HepG2 (cell line): Measurements from ENCODE around the gene BTBD19. TPM values are rescaled to one million over a fixed set of nuclear protein-coding genes. Genes with fewer than 3 reads are reported as not detected.
A peak's percentile ranks its signal among the peaks of the same experiment; 100 is the strongest.

Source experiments
- ETV5 ChIP-seq: IDR thresholded peaks from 2 replicates; pipeline ENCODE4 v1.6.1; 2018; ENCODE audit warnings: missing biosample characterization, missing genetic modification reagents, inconsistent platforms, borderline replicate concordance
- HMGA1 ChIP-seq: sonication (generic); formaldehyde crosslinking; conservative IDR thresholded peaks from 2 replicates; pipeline ENCODE4 v1.4.0; 2020; ENCODE audit warnings: missing genetic modification reagents
- MEIS2 ChIP-seq: sonication (generic); formaldehyde crosslinking; IDR thresholded peaks from 2 replicates; pipeline ENCODE4 v1.9.0; 2021; ENCODE audit warnings: mild to moderate bottlenecking, missing genetic modification reagents
- NFKBIZ ChIP-seq: IDR thresholded peaks from 2 replicates; pipeline ENCODE4 v1.6.1; 2018; ENCODE audit warnings: missing genetic modification reagents, missing compliant biosample characterization
- NR0B2 ChIP-seq: sonication (generic); formaldehyde crosslinking; IDR thresholded peaks from 2 replicates; pipeline ENCODE4 v1.4.0; 2020; ENCODE audit warnings: mild to moderate bottlenecking, missing genetic modification reagents
- NR2C2 ChIP-seq: sonication (generic); formaldehyde crosslinking; IDR thresholded peaks from 2 replicates; pipeline ENCODE4 v1.4.0; 2020; ENCODE audit warnings: missing genetic modification reagents, mild to moderate bottlenecking, moderate library complexity, borderline replicate concordance
- SAFB2 ChIP-seq: sonication (generic); formaldehyde crosslinking; IDR thresholded peaks from 2 replicates; pipeline ENCODE4 v1.5.1; 2020; ENCODE audit warnings: missing genetic modification reagents, low read depth, mild to moderate bottlenecking, borderline replicate concordance
- SALL2 ChIP-seq: sonication (generic); formaldehyde crosslinking; IDR thresholded peaks from 2 replicates; pipeline ENCODE4 v1.8.1; 2023; ENCODE audit warnings: mild to moderate bottlenecking, missing genetic modification reagents, inconsistent platforms
- SP1 ChIP-seq, 2 experiments: fragments of 450-650 bp in 1 of 2; sonication (generic) in 1 of 2; formaldehyde crosslinking in 1 of 2; IDR thresholded peaks; 2 replicates each; pipeline versions ENCODE4 v1.4.0 to v1.6.1; 2016 to 2020; ENCODE audit warnings: missing genetic modification reagents in 1 of 2
- STAT5B ChIP-seq: sonication (generic); formaldehyde crosslinking; IDR thresholded peaks from 2 replicates; pipeline ENCODE4 v1.4.0; 2020; ENCODE audit warnings: missing genetic modification reagents
- STAT6 ChIP-seq: sonication (generic); formaldehyde crosslinking; IDR thresholded peaks from 2 replicates; pipeline ENCODE4 v1.4.0; 2020; ENCODE audit warnings: missing genetic modification reagents, mild to moderate bottlenecking, borderline replicate concordance
- ZFP62 ChIP-seq: sonication (generic); formaldehyde crosslinking; IDR thresholded peaks from 2 replicates; pipeline ENCODE4 v1.4.0; 2020; ENCODE audit warnings: missing genetic modification reagents
- ZFY ChIP-seq: sonication (generic); formaldehyde crosslinking; IDR thresholded peaks from 2 replicates; pipeline ENCODE4 v1.4.0; 2020; ENCODE audit warnings: missing genetic modification reagents
- ZNF713 ChIP-seq: sonication (generic); formaldehyde crosslinking; IDR thresholded peaks from 2 replicates; pipeline ENCODE4 v1.4.0; 2020; ENCODE audit warnings: mild to moderate bottlenecking, missing genetic modification reagents
- ZNF747 ChIP-seq: sonication (generic); formaldehyde crosslinking; IDR thresholded peaks from 2 replicates; pipeline ENCODE4 v1.8.1; 2023; ENCODE audit warnings: missing genetic modification reagents, mild to moderate bottlenecking, borderline replicate concordance
- ZSCAN21 ChIP-seq: sonication (generic); formaldehyde crosslinking; IDR thresholded peaks from 2 replicates; pipeline ENCODE4 v1.8.0; 2022; ENCODE audit warnings: mild to moderate bottlenecking, missing genetic modification reagents, moderate library complexity, borderline replicate concordance
- polyA plus RNA-seq, 8 experiments: library from polyadenylated mRNA; depleted of rRNA in 3 of 8; stranded (reverse) in 7 of 8; unstranded in 1 of 8; fragments of >200 nt; fragmentation: Illumina TruSeq in 4 of 8; extraction: Trizol in 4 of 8; gene quantifications; 2 replicates each; pipeline versions ENCODE4 v1.2.1 to v1.2.3, GENCODE V29; 2011 to 2016; ENCODE audit warnings: low read depth in 4 of 8, missing spikeins in 1 of 8, mixed read lengths in 1 of 8; ENCODE audit not compliant: insufficient read depth in 1 of 8
- total RNA-seq, 5 experiments: library from RNA; depleted of rRNA; stranded (reverse); fragments of >200 nt; fragmentation: Illumina TruSeq; extraction: Trizol; gene quantifications; 2 replicates each; pipeline ENCODE4 v1.2.3, GENCODE V29; 2016; ENCODE audit warnings: low read depth in 1 of 5
- TF ChIP-seq, protein P1 (sequence below): sonication (generic); formaldehyde crosslinking; IDR thresholded peaks from 2 replicates; pipeline ENCODE4 v1.8.1; 2023; ENCODE audit warnings: missing genetic modification reagents, mild to moderate bottlenecking, borderline replicate concordance
- TF ChIP-seq, protein P2 (sequence below): sonication (generic); formaldehyde crosslinking; IDR thresholded peaks from 2 replicates; pipeline ENCODE4 v1.8.0; 2022; ENCODE audit warnings: mild to moderate bottlenecking, missing genetic modification reagents, moderate library complexity
- TF ChIP-seq, protein P3 (sequence below): sonication (generic); formaldehyde crosslinking; IDR thresholded peaks from 2 replicates; pipeline ENCODE4 v1.5.1; 2020; ENCODE audit warnings: mild to moderate bottlenecking, missing genetic modification reagents, borderline replicate concordance
- TF ChIP-seq, protein P4 (sequence below): sonication (generic); formaldehyde crosslinking; IDR thresholded peaks from 2 replicates; pipeline ENCODE4 v1.4.0; 2020; ENCODE audit warnings: missing genetic modification reagents, mild to moderate bottlenecking, borderline replicate concordance

BTBD19 gene
- total and polyA plus RNA-seq, 2 of the 13 experiments (the other 11 are each of a cell fraction or from before 2014, with no cell fraction given), result 2.7 to 6.7 TPM

GRCh38 chr1:44799770-44800584 lies 8.3 kb upstream of the BTBD19 start, which contains the start of gene PLK3 (continued):
- TF ChIP-seq ZNF747 (CRISPR knock-in tag) (0 out of 2 replicates have a peak, but pooled peaks have one; percentile 60), ZNF713 (CRISPR knock-in tag) (0 out of 2 replicates have a peak, but pooled peaks have one; percentile 71), NFKBIZ (CRISPR knock-in tag) (no peak), STAT6 (peak; percentile 84; the same call in 1 of the 2 replicates), NR0B2 (CRISPR knock-in tag) (no peak; the same call in none of the 2 replicates), NR2C2 (CRISPR knock-in tag) (peak; percentile 76), STAT5B (CRISPR knock-in tag) (no peak), SAFB2 (CRISPR knock-in tag) (no peak; the same call in 1 of the 2 replicates), MEIS2 (CRISPR knock-in tag) (peak; percentile 74), ZFY (CRISPR knock-in tag) (peak; percentile 88), ZSCAN21 (CRISPR knock-in tag) (peak; percentile 64; the same call in 1 of the 2 replicates), ZFP62 (no peak), SP1 (IDR thresholded peaks at IDR 0.05) (no peak), SP1 (CRISPR knock-in tag; IDR thresholded peaks at IDR 0.05) (peak; percentile 41), HMGA1 (no peak), ETV5 (CRISPR knock-in tag) (no peak; the same call in 1 of the 2 replicates), SALL2 (CRISPR knock-in tag) (no peak)
- TF ChIP-seq, protein P1, sequence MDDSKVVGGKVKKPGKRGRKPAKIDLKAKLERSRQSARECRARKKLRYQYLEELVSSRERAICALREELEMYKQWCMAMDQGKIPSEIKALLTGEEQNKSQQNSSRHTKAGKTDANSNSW (CRISPR knock-in tag), result no peak
- TF ChIP-seq, protein P2, sequence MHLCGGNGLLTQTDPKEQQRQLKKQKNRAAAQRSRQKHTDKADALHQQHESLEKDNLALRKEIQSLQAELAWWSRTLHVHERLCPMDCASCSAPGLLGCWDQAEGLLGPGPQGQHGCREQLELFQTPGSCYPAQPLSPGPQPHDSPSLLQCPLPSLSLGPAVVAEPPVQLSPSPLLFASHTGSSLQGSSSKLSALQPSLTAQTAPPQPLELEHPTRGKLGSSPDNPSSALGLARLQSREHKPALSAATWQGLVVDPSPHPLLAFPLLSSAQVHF (CRISPR knock-in tag), result peak; percentile 57; the same call in 1 of the 2 replicates
- TF ChIP-seq, protein P3, sequence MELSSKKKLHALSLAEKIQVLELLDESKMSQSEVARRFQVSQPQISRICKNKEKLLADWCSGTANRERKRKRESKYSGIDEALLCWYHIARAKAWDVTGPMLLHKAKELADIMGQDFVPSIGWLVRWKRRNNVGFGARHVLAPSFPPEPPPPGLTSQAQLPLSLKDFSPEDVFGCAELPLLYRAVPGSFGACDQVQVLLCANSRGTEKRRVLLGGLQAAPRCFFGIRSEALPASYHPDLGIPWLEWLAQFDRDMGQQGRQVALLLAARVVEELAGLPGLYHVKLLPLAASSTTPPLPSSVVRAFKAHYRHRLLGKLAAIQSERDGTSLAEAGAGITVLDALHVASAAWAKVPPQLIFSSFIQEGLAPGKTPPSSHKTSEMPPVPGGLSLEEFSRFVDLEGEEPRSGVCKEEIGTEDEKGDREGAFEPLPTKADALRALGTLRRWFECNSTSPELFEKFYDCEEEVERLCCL (CRISPR knock-in tag), result no peak
- TF ChIP-seq, protein P4, sequence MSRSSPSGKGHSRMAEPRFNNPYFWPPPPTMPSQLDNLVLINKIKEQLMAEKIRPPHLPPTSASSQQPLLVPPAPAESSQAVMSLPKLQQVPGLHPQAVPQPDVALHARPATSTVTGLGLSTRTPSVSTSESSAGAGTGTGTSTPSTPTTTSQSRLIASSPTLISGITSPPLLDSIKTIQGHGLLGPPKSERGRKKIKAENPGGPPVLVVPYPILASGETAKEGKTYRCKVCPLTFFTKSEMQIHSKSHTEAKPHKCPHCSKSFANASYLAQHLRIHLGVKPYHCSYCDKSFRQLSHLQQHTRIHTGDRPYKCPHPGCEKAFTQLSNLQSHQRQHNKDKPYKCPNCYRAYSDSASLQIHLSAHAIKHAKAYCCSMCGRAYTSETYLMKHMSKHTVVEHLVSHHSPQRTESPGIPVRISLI (CRISPR knock-in tag), result 0 out of 2 replicates have a peak, but pooled peaks have one; percentile 59
